ENCODE data around the gene ANKS6. TPM values are rescaled to one million over a fixed set of nuclear protein-coding genes. Genes with fewer than 3 reads are reported as not detected.

Gene ANKS6
- total RNA-seq, 2 experiments from 2014 or later, result 11.8 to 12.2 TPM

GRCh38 chr9:98727428-98727827 lies 68.9 kb downstream of the ANKS6 start:
- H3K27me3 Mint-ChIP-seq, result peaks cover 28% of the 10 kb centered on the region
- Histone ChIP-seq H3K9me3 (ENCODE audit: control insufficient read depth in 1 of 2, insufficient read depth in 1 of 2, low read length in 2 of 2) (peaks cover 0 to 4% of the 10 kb centered on the region in 2 experiments), H3K4me3 (ENCODE audit: low read length) (no peak overlapping the region), H3K4me1 (ENCODE audit: insufficient read depth, low read length) (no peaks in the 10 kb centered on the region), H3K36me3 (ENCODE audit: insufficient read depth, low read length) (no peaks in the 10 kb centered on the region), H3K27ac (ENCODE audit: low read depth in 1 of 2, low read length in 2 of 2) (no peak overlapping the region), H3K27me3 (ENCODE audit: control insufficient read depth in 1 of 2, insufficient read depth in 2 of 2, low read length in 2 of 2) (peaks cover 7 to 17% of the 10 kb centered on the region in 2 experiments)
- no peak overlapping the region for H3K4me3 Mint-ChIP-seq
- intact Hi-C loops (cut with DNase I, micrococcal nuclease), result no loop called here
- no peaks in the 10 kb centered on the region for H3K36me3 Mint-ChIP-seq (ENCODE audit: low read depth)
- H3K27ac Mint-ChIP-seq, result no peak overlapping the region
- H3K4me1 Mint-ChIP-seq (ENCODE audit: low read depth), result no peaks in the 10 kb centered on the region
- CTCF ChIA-PET, result no interaction called here
- ATAC-seq (ENCODE audit: poor library complexity) (no peak), DNase-seq (no peak)
- POLR2A ChIA-PET, result no interaction called here
- H3K9me3 Mint-ChIP-seq, result peaks cover 3% of the 10 kb centered on the region
- no peak for TF ChIP-seq CTCF (IDR thresholded peaks at IDR 0.05)

- TF ChIP-seq CTCF (IDR thresholded peaks at IDR 0.05), result no peak
- H3K27ac ChIP-seq (ENCODE audit: low read depth in 1 of 2, low read length in 2 of 2), result no peak overlapping the region
- H3K9me3 ChIP-seq (ENCODE audit: control insufficient read depth in 1 of 2, insufficient read depth in 1 of 2, low read length in 2 of 2), result peaks cover 0 to 4% of the 10 kb centered on the region in 2 experiments
- H3K27ac Mint-ChIP-seq, result no peak overlapping the region
- H3K36me3 Mint-ChIP-seq (ENCODE audit: low read depth), result no peaks in the 10 kb centered on the region
- ChIA-PET CTCF (no interaction called here), POLR2A (no interaction called here)
- H3K9me3 Mint-ChIP-seq, result peaks cover 3% of the 10 kb centered on the region
- H3K4me3 ChIP-seq (ENCODE audit: low read length), result no peak overlapping the region
- ATAC-seq (ENCODE audit: poor library complexity) (no peak), DNase-seq (peak in 3 of 14 experiments; percentile 23 to 45 (median 40))
- no peak overlapping the region for H3K4me3 Mint-ChIP-seq
- H3K36me3 ChIP-seq (ENCODE audit: insufficient read depth, low read length), result no peaks in the 10 kb centered on the region
- peaks cover 35% of the 10 kb centered on the region for H3K27me3 Mint-ChIP-seq
- H3K4me1 Mint-ChIP-seq (ENCODE audit: low read depth), result no peaks in the 10 kb centered on the region
- no peaks in the 10 kb centered on the region for H3K4me1 ChIP-seq (ENCODE audit: insufficient read depth, low read length)
- peaks cover 7 to 17% of the 10 kb centered on the region in 2 experiments for H3K27me3 ChIP-seq (ENCODE audit: control insufficient read depth in 1 of 2, insufficient read depth in 2 of 2, low read length in 2 of 2)
- intact Hi-C loops (cut with DNase I, micrococcal nuclease), result no loop called here
Measured at GRCh38 chr9:98726735-98727134, 69.6 kb downstream of the ANKS6 start.

GRCh38 chr9:98724810-98725530 lies 71.4 kb downstream of the ANKS6 start:
- Mint-ChIP-seq H3K4me1 (ENCODE audit: low read depth) (no peaks in the 10 kb centered on the region), H3K9me3 (peaks cover 3% of the 10 kb centered on the region), H3K4me3 (no peak overlapping the region), H3K27ac (no peak overlapping the region), H3K36me3 (ENCODE audit: low read depth) (no peaks in the 10 kb centered on the region), H3K27me3 (peaks cover 43% of the 10 kb centered on the region)
- intact Hi-C loops (cut with DNase I, micrococcal nuclease), result no loop called here
- Histone ChIP-seq H3K4me1 (ENCODE audit: insufficient read depth, low read length) (no peaks in the 10 kb centered on the region), H3K4me3 (ENCODE audit: low read length) (no peak overlapping the region), H3K9me3 (ENCODE audit: control insufficient read depth in 1 of 2, insufficient read depth in 1 of 2, low read length in 2 of 2) (peaks cover 0 to 4% of the 10 kb centered on the region in 2 experiments), H3K36me3 (ENCODE audit: insufficient read depth, low read length) (no peaks in the 10 kb centered on the region), H3K27me3 (ENCODE audit: control insufficient read depth in 1 of 2, insufficient read depth in 2 of 2, low read length in 2 of 2) (peaks cover 7 to 21% of the 10 kb centered on the region in 2 experiments), H3K27ac (ENCODE audit: low read depth in 1 of 2, low read length in 2 of 2) (no peak overlapping the region)
- DNase-seq (no peak), ATAC-seq (ENCODE audit: poor library complexity) (no peak)
- POLR2A ChIA-PET, result no interaction called here
- TF ChIP-seq CTCF (IDR thresholded peaks at IDR 0.05), result no peak
- CTCF ChIA-PET, result no interaction called here

All from CD4-positive, alpha-beta T cell (primary cell).